ENCODE data around the gene EML5.
A peak's percentile ranks its signal among the peaks of the same experiment; 100 is the strongest.

The EML5 gene

DNA sequence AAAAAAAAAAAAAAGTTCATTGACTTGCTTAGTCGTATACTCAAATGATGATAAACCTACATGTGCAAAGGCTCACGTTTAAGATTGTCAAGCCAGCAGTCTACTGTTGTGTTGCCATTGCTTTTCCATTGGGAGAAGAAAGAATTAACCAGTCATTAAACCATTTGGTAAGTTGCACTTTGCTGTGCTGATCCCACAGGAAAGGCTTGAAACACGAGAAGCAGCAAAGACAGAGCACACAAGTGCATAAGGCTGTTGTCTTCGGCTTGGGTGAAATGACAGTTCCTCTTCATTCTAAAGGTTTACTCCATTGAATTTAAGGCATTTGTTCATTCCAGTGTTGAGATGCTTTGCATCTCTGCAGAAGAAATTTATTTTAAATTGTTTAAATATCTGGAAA, 179.8 kb downstream of the EML5 start:
- peak in 1 of 2 experiments; percentile 48 for DNase-seq

DNA sequence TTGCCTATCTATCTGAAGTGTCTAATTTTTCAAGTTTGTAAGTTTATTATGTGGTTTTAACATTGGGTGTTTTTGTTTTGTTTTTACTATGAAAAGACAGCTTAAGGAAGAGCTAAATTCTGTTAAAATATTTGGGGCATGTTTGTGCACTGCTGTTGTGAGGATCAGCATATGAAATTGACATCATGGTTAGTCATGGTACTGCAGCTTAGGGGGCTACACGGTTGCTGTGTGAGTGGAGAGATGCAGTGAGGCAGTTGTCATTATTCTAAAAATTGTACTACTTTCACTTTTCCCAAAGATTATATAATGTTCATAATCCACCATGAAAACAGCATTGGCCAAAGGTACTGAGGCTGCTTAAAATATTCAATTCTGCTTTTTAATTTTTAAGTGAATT, 180.9 kb downstream of the EML5 start:
- no peak for DNase-seq

DNA sequence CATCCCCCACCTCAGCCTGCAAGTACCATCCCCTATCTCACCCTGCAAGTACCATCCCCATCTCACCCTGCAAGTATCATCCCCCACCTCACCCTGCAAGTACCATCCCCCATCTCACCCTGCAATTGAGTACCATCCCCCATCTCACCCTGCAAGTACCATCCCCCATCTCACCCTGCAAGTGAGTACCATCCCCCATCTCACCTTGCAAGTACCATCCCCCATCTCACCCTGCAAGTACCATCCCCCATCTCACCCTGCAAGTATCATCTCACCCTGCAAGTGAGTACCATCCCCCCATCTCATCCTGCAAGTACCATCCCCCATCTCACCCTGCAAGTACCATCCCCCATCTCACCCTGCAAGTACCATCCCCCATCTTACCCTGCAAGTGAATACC, 184.9 kb downstream of the EML5 start:
- DNase-seq, result no peak

DNA sequence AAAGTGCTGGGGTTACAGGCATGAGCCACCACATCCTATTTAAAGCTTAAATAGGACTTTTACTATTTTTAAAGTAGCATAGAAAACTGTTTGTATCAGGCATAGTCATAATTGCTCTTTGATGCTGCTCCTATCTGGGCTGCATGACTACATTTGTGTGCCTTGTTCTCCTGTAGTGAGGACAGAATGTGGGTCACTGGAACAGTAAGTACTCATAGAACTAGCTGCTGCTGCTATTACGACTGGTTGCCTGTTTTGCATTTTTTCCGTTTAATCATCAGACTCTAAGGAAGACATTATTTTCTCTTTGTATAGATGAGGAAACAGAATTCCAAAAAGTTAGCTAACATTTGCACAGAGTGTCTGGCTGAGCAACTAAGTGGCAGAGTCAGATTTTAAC, 187.2 kb downstream of the EML5 start:
- DNase-seq, result no peak

DNA sequence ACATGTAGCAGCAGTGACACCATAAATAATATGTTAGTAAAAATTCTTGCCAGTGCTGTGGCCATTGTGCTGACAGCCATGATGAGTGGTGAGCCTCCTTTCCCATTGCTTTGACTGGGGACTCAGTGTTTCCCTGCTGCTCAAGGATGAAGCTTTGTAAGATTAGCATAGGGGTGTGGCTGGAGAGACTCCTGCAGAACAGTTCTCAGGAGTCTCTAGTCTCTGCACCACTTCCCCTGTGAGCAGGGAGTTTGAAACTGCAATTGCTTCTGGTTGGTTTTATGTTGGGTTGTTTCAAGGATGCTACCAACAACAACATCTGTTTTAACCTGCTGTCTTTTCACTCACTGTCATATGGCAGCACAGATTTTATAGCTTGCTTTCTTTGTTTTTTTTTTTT, 188.5 kb downstream of the EML5 start:
- DNase-seq, result no peak

DNA sequence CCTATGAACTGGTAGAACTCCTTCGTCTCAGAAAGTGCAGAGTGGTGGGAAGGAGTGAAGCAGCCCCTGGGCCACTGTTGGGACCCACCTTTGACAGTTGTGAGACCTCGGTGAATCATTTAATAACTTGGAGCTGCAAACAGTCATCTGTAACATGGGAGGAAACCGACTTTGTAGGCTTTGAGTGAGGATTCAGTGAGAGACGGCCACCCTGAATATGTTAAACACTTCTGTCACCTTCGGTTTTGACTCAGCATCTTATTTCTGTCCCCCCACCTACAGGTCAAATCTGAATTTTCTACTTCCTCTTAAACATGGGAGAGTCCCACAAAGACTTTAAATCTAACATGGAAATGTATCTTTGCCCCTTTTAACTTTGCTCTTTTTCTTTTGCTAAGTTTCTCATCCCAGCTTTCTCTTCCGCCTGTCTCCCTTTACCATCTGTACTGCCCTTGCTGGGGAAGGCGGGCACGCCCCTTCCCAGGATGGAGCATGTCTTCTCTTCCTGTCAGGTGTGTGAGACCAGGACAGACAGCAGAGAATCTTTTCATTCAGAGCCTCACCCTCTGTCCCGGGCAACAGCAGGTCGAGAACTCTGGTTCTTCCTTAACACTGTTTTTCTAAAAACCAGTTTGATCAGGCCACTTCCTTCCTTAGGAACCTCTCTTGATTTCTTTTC, 192.9 kb downstream of the EML5 start:
- DNase-seq, result no peak

DNA sequence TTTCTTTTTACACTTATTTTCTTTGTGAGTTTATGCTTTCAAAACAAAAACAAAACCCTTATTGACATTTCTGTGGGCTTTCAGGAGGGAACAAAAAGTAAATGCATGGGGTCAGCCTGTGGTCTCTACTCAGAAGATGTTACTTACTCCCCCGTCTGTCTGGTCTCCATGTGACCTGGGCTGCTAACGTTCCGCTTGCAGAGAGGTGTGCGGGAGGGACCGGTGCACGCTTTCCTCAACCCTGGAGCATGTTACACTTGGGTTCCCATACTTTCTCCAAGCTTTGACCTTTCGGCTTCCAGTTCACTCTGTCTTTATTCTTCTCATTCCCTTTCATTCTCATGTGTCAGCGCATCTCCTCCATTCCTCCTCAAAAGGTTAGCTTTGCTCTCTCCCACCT, 193.4 kb downstream of the EML5 start:
- DNase-seq, result no peak

DNA sequence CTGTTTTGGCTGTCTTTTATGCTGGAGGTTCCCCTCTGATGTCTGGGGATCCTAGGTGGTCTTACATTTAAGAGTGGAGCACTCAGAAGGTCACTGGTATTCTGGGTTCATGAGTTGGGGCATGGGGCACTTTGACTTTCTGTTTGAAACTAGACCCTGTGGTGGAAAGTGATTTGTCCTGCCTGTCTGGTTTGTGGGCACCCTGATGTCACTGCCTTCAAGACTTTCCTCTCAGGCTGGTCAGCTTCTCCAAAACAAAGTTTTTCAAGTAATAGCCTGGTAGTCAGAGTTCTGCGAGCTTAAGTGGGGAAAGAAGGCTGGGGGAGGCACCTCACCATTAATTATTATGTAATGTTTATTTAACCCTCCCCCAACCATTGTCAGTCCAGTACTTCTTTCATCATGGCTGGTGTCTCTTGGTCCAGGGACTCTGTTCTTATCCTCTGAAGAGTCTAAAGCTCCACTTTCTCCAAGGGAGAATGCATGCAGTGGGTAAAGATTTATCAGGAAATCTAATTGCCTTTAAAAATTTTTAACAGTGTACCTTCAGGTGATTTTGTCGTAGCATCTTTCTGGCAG, 194.6 kb downstream of the EML5 start:
- DNase-seq, result no peak

DNA sequence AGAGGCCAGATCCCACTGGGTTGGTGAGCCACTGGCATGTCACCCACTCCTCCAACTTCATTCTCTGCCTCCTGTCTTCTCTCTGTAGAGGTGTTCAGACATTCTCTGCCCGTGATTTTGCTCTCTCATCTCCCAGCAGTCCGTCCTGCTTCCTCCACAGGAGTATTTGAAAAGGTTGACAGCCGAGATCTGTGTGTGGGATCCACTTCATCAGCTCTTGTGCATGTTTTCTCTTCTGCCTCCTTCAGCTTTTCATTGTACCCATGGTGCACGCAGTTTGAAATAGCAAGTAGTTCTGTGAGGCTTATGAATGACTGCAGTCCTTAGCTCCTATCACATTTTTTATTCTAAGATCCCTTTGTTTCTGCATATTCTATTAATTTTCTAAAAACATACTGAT, 195.2 kb downstream of the EML5 start:
- DNase-seq, result no peak

DNA sequence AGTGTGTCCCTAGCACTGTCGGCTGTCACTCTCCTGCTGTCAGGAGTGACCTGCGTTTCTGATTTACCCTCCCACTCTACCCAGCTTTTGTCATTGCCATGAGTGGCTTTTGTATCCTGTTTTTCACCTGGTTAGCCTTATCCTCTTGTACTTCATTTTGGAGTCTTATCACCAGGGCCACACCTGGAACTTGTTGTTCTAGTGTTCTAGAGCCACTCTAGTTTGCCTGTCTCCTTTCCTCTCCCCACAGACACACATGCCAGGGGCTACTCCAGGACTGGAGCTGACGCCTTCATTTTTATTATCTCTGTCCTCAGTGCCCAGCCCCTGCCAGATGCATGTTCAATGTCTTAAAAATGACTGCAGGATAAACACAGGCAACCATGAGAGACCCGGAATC, 195.7 kb downstream of the EML5 start:
- DNase-seq, result no peak

DNA sequence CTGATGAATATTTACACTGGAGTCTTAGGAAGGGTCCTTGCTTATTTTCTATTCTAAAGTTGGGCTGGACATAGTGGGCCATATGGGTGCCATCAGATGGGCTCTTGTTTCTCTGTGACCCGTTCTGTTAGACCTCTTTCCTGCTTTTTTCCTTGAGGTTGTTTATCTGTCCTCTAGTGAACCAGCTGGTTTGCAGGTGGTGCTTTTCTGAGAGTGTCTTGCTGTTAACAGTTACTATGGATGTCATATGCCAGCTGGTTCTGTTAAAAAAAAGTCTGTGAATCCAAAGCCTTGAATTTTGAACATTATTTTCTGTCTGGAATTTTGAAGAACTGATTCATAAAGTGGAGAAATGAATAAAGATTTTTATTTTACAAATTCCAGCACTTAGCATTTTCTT, 200.7 kb downstream of the EML5 start:
- no peak for DNase-seq

DNA sequence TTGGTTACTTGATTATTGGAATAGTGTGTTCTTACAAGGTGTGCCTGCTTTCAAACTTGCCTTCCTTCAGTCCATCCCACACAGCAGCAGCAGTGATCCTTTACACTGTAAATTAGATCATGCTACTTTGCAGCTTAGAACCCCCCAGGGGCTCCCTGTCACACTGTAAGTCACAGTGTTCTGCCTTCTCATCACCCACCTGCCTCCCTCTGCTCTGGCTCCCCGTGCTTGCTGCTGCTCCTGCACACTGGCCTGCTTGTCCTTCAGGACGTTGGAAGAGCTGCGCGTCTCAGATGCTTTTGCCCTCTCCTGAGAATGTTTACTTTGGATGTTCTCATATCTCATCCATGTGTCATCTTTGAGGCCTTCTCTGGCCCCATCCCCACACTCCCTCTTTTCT, 202.6 kb downstream of the EML5 start:
- DNase-seq, result no peak

DNA sequence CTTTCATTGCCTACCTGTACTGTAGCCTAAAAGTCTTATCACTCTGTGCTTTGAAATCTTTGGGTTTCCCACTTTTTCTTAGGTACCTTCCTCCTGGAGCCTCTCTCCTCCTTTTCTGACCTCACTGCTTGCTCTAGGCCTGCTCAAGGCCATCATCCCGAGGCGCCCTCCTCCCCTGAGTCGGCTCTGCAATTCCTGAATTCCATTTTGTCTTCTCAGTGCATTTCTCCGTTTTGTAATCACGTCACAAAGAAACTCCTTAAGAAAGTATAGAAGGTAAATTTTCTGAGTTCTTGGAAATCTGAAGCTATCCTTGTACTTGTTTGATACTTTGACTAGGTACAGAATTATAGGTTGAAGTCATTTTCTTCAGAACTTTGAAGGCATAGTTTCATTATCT, 204.7 kb downstream of the EML5 start:
- no peak for DNase-seq

DNA sequence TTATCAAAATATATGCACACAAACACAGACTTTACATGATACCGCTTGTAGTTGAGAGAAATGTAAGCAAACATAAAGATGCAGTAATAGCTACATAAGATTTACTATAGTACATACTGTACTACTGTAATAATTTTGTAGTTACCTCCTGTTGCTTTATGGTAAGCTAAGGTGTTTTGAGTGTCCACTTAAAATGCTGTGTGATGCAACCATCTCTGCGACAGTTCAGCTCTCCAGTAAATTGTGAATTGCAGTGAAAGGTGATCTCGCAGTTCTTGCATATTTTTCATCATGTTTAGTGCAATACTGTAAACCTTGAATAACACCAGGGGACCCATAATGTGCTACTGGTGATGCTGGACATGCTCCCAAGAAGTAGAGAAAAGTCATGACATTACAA, 208.3 kb downstream of the EML5 start:
- DNase-seq, result no peak

DNA sequence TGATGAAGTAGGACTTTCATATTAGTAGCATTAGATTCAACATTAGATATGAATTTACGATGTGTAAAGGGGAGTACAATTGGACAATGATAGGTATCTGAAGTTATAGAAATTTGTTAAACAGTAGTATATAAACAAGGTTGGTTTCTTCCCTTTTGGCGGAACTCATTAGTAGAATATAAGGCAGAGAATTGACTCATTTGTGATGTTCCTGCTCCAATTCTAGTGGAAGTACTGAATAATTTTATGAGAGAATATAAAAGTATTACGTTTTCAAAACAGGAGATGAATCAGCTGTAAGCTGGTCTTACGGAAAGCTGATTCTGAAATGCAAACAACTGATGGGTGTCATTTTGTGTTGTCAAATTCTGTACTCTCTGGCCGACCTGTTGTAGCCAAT, 216.5 kb downstream of the EML5 start:
- DNase-seq, result no peak

DNA sequence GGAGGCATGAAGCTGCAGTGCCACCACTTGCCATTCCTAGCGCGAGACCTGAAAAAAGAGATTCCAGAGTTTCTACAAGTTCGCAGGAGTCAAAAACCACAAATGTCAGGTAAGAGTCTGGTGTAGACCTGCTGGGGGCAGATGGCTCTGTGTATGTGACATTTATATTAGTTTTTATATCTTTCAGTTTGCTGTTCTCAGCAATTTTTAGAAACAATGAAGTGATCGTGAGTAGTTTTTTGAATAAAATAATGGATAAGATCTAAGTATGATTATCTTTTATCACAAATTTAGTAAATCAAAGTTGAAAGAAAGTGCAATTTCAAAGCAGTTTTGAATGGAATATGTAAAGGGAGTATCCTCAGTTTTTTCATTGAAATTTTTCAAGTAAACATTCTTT, 220.6 kb downstream of the EML5 start:
- DNase-seq, result no peak

DNA sequence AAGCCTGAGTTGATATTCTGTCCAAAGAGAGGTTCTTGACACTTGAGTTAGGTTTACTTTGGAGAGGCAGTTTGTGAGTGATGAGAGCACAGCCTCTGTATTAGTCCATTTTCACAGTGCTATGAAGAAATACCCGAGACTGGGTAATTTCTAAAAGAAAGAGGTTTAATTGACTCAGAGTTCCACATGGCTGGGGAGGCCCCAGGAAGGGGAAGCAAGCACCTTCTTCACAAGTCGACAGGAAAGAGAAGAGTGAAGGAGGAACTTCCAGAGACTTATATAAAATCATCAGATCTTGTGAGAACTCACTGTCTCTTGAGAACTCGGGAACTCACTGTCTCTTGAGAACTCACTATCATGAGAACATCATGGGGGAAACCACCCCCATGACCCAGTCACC, 224.6 kb downstream of the EML5 start:
- DNase-seq, result no peak

DNA sequence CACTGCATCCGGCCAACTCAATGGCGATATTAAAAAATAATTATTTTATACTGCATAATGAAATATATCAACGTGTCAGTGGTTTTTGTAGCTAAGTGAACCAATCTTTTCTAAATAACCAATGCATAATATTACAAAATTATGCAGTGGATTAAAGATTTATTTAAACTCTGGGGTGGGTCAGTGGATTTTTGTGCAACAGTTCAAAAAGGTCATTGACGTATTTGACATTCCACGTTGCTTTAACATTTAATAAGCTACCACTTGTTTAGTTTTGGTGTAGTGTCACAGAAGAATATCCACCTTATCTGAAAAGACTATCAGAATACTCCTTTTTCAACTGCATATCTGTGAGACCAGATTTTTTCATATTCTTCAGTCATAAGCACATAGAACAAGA, 227.3 kb downstream of the EML5 start:
- DNase-seq, result no peak

DNA sequence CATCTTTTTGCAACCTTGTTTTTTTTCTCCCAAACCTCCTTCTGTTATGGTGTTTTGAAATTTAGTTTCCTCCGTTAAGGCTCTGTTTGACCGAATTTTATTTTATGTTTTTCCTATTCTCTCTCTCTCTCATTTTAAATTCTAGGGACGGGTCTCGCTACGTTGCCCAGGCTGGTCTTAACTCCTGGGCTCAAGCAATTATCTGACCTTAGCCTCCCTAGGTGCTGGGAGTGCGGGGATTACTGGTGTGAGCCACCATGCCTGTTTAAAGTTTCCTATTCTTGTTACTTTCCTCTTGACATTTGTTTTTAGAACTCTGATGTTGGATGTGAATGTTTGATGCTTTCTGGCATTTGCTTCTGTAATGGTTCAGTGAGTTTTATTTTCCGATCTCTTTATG, 228.9 kb downstream of the EML5 start:
- no peak for DNase-seq

DNA sequence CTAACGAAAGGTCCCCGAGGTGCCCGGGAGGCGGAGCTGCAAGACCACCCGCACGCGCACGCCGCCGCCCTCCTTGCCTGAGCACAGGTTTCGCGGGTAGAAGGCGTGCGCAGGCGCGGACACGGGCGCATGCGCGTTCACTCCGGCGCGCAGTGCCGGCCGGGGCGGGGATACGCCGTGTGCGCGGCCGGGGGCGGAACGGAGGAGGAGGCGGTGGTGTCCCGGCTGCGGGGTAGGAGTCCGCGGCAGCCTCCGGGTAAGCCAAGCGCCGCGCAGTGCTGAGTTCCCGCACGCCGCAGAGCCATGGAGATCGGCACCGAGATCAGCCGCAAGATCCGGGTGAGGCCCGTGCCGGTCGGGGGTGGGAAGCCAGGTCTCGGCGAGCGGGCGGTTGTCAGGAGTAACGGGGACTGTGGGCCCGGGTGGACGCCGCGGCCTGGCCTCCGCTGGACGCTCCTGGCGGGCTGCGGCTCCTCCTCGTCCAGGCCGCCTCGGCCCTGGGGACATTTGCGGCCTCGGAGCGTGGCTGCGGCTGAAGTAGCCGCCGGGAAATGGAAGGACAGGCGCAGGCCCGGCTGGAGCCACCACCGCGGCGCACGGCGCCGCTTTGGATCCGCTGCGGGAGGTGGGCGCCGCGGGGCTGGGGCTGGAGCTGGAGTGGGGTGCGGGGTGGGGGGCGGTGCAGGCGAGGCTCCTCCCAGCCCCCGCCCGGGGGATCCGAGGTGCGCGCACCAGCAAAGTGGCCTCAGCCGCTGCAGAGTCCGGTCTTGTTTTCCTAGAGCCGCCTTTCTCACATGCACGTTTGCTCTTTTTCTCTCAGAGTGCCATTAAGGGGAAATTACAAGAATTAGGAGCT, 229.7 kb downstream of the EML5 start, which contains the start of gene ZC3H14:
Gene ZC3H14, plus strand, starts transcription at position 207 of the 856 bp plus-strand sequence. Its CDS starts 97 bp downstream, at position 304.
- DNase-seq, result peak; percentile 79 to 87

DNA sequence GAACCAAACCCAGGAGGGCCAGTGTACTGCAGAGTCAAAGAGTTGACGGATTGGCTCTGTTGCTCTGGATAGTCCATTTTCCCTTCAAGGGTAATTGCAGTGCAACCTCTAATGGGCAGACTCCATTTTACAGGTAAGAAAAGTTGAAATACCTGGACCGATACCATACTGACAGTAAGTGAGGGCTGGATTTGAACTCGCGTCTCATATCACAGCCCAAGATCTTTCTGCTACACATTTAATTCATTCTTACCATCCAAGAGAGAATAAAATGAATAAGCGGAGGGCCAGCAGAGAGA, 230.3 kb downstream of the EML5 start:
- DNase-seq, result no peak
